ENCODE measurements around the gene ZNF622. TPM values are rescaled to one million over a fixed set of nuclear protein-coding genes. Genes with fewer than 3 reads are reported as not detected.
A peak's percentile ranks its signal among the peaks of the same experiment; 100 is the strongest.

Gene ZNF622
- total RNA-seq, 1 donor from 2014 or later = 56.1 TPM

GRCh38 chr5:16459451-16459850 lies 6.1 kb downstream of the ZNF622 start:
- Histone ChIP-seq H3K4me3 (peak overlapping the region; percentile 19), H3K27ac (replicated peaks) (peak overlapping the region; percentile 84)

GRCh38 chr5:16457853-16458252 lies 7.7 kb downstream of the ZNF622 start:
- H3K27ac ChIP-seq (replicated peaks) = peak overlapping the region; percentile 84
- TF ChIP-seq CTCF (IDR thresholded peaks at IDR 0.05; ENCODE audit: borderline replicate concordance) = no peak
- no peaks in the 10 kb centered on the region for H3K9me3 ChIP-seq (replicated peaks)
- H3K4me3 ChIP-seq = no peak overlapping the region
- peaks cover 96% of the 10 kb centered on the region for H3K4me1 ChIP-seq
- no peak for DNase-seq
- H3K36me3 ChIP-seq = peaks cover 71% of the 10 kb centered on the region
- intact Hi-C loops (cut with micrococcal nuclease) = loop anchor here (10.0 kb wide), 1 partner anchor 293 kb away; no protein-coding TSS in a partner anchor
- no peaks in the 10 kb centered on the region for H3K27me3 ChIP-seq (ENCODE audit: low read depth)

More at GRCh38 chr5:16459451-16459850, 6.1 kb downstream of the ZNF622 start:
- DNase-seq = no peak
- Histone ChIP-seq H3K27me3 (ENCODE audit: low read depth) (no peaks in the 10 kb centered on the region), H3K4me1 (peaks cover 100% of the 10 kb centered on the region), H3K36me3 (peaks cover 76% of the 10 kb centered on the region), H3K9me3 (replicated peaks) (no peaks in the 10 kb centered on the region)
- no peak for TF ChIP-seq CTCF (IDR thresholded peaks at IDR 0.05; ENCODE audit: borderline replicate concordance)
- intact Hi-C loops (cut with micrococcal nuclease) = loop anchor here (10.0 kb wide), 1 partner anchor 295 kb away; no protein-coding TSS in a partner anchor

GRCh38 chr5:16457451-16457850 lies 8.1 kb downstream of the ZNF622 start:
- Histone ChIP-seq H3K27ac (replicated peaks) (peak overlapping the region; percentile 84), H3K9me3 (replicated peaks) (no peaks in the 10 kb centered on the region), H3K4me3 (no peak overlapping the region), H3K4me1 (peaks cover 96% of the 10 kb centered on the region), H3K27me3 (ENCODE audit: low read depth) (no peaks in the 10 kb centered on the region), H3K36me3 (peaks cover 71% of the 10 kb centered on the region)
- peak; percentile 45 for TF ChIP-seq CTCF (IDR thresholded peaks at IDR 0.05; ENCODE audit: borderline replicate concordance)
- intact Hi-C loops (cut with micrococcal nuclease) = loop anchor here (10.0 kb wide), 1 partner anchor 293 kb away; no protein-coding TSS in a partner anchor
- no peak for DNase-seq

GRCh38 chr5:16456103-16456832 lies 9.3 kb downstream of the ZNF622 start:
- H3K4me1 ChIP-seq = peaks cover 89% of the 10 kb centered on the region
- no peak overlapping the region for H3K4me3 ChIP-seq
- H3K27ac ChIP-seq (replicated peaks) = peak overlapping the region; percentile 84
- peaks cover 71% of the 10 kb centered on the region for H3K36me3 ChIP-seq
- no peaks in the 10 kb centered on the region for H3K27me3 ChIP-seq (ENCODE audit: low read depth)
- intact Hi-C loops (cut with micrococcal nuclease) = loop anchor here (10.0 kb wide), 1 partner anchor 291 kb away; no protein-coding TSS in a partner anchor
- peak; percentile 75 for TF ChIP-seq CTCF (IDR thresholded peaks at IDR 0.05; ENCODE audit: borderline replicate concordance)
- no peak for DNase-seq
- no peaks in the 10 kb centered on the region for H3K9me3 ChIP-seq (replicated peaks)

GRCh38 chr5:16455668-16456067 lies 9.9 kb downstream of the ZNF622 start:
- intact Hi-C loops (cut with micrococcal nuclease) = loop anchor here (10.0 kb wide), 1 partner anchor 291 kb away; no protein-coding TSS in a partner anchor
- H3K9me3 ChIP-seq (replicated peaks) = no peaks in the 10 kb centered on the region
- H3K4me1 ChIP-seq = peaks cover 83% of the 10 kb centered on the region
- H3K27ac ChIP-seq (replicated peaks) = peak overlapping the region; percentile 84
- DNase-seq = no peak
- no peak overlapping the region for H3K4me3 ChIP-seq
- TF ChIP-seq CTCF (IDR thresholded peaks at IDR 0.05; ENCODE audit: borderline replicate concordance) = no peak
- H3K36me3 ChIP-seq = peaks cover 72% of the 10 kb centered on the region
- no peaks in the 10 kb centered on the region for H3K27me3 ChIP-seq (ENCODE audit: low read depth)
